Spleen (tissue), 7 donors: Measurements from ENCODE around the gene ITGAE.

Experiments used
- POLR2A ChIP-seq, 3 donors: fragments of 450-650 bp; IDR thresholded peaks; one replicate each; pipeline ENCODE4 v1.5.1; 2017; ENCODE audit warnings: antibody characterized with exemption in 3 of 3, mild to moderate bottlenecking in 1 of 3
- POLR2AphosphoS5 ChIP-seq, 3 donors: sonication (generic); formaldehyde crosslinking; IDR thresholded peaks; one replicate each; pipeline ENCODE4 v1.5.1; 2017; ENCODE audit warnings: antibody characterized with exemption in 3 of 3
- TF ChIP-seq, protein P1 (sequence below), 11 experiments: fragments of 200-600 bp in 7 of 11; fragments of 450-650 bp in 4 of 11; sonication (generic) in 4 of 11; IDR thresholded peaks in 8 of 11; conservative IDR thresholded peaks in 3 of 11; 1 replicate in 7 of 11; 2 replicates in 4 of 11; pipeline versions ENCODE4 v1.4.0 to v1.8.0; 2016 to 2021; ENCODE audit warnings: antibody characterized with exemption in 11 of 11, inconsistent platforms in 4 of 11, mild to moderate bottlenecking in 1 of 11
- donor health status: DM: no; HTN: no; CAD: no; lungs with moderate emphysema.
- donor health status: DM: no; HTN: no; CAD: no.
- donor health status: DM: no; HTN: no; CAD: no.

DNA sequence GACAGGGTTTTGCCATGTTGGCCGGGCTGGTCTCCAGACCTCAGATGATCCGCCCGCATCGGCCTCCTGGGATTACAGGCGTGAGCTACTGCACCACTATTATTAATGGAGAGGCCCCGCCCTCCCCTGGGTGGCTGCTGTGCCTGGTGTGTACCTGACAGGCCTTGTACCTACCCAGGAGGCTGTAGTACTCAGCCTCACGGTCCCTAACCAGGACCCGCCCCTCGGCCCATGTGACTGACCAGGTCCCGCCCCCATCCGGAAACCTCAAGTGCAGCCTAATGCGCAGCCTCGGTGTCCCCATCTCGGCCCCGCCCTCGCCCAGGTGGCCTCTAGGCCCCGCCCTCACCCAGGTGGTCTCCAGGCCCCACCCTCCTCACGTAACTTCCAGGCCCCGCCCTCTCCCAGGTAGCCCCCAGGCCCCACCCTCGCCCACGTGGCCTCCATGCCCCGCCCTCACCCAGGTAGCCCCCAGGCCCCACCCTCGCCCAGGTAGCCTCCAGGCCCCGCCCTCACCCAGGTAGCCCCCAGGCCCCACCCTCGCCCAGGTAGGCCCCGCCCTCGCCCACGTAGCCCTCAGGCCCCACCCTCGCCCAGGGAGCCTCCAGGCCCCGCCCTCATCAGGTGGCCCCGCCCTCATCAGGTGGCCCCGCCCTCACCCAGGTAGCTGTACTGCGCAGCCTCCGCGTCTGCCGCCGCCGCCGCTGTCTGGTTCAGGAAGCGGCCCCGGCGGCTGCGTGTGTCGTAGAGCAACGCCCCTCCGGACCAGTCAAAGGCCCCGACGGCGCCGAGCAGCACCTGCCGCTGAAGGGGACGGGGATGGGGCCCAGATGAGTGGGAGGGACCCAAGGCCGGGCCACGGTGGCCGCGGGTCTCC, 46.3 kb downstream of the ITGAE start:
- TF ChIP-seq, protein P1, sequence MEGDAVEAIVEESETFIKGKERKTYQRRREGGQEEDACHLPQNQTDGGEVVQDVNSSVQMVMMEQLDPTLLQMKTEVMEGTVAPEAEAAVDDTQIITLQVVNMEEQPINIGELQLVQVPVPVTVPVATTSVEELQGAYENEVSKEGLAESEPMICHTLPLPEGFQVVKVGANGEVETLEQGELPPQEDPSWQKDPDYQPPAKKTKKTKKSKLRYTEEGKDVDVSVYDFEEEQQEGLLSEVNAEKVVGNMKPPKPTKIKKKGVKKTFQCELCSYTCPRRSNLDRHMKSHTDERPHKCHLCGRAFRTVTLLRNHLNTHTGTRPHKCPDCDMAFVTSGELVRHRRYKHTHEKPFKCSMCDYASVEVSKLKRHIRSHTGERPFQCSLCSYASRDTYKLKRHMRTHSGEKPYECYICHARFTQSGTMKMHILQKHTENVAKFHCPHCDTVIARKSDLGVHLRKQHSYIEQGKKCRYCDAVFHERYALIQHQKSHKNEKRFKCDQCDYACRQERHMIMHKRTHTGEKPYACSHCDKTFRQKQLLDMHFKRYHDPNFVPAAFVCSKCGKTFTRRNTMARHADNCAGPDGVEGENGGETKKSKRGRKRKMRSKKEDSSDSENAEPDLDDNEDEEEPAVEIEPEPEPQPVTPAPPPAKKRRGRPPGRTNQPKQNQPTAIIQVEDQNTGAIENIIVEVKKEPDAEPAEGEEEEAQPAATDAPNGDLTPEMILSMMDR (IDR thresholded peaks at IDR 0.05 in 8 of 11, conservative IDR thresholded peaks at IDR 0.05 in 3 of 11): no peak
- TF ChIP-seq POLR2AphosphoS5 (IDR thresholded peaks at IDR 0.05) (peak; percentile 63 to 82 (median 64)), POLR2A (IDR thresholded peaks at IDR 0.05) (no peak)
